OCI-M2 (cell line): Measurements from ENCODE around the gene C10orf62.
"Not testable (repeated sequence)": the region's sequence is repeated elsewhere in the genome, so short reads cannot be mapped to it uniquely, and the experiment has no call there.

Experiments used
- DNase-seq: peaks from one replicate; lab custom pipeline; 2025; ENCODE audit not compliant: unreplicated experiment; lab: John Stamatoyannopoulos, UW

The C10orf62 gene

GRCh38 chr10:97618733-97619132, 29.2 kb downstream of the C10orf62 start:
- DNase-seq: no peak

- DNase-seq: no peak
These were observed 33.8 kb downstream of the C10orf62 start for GRCh38 chr10:97623277-97623676.

- no peak for DNase-seq
These were observed 38.2 kb downstream of the C10orf62 start for GRCh38 chr10:97627731-97628130.

GRCh38 chr10:97628228-97628627, 38.7 kb downstream of the C10orf62 start:
- DNase-seq: no peak

GRCh38 chr10:97629289-97629688, 39.8 kb downstream of the C10orf62 start:
- DNase-seq: no peak

- no peak for DNase-seq
These were observed 41.6 kb downstream of the C10orf62 start for GRCh38 chr10:97631098-97631497.

DNA sequence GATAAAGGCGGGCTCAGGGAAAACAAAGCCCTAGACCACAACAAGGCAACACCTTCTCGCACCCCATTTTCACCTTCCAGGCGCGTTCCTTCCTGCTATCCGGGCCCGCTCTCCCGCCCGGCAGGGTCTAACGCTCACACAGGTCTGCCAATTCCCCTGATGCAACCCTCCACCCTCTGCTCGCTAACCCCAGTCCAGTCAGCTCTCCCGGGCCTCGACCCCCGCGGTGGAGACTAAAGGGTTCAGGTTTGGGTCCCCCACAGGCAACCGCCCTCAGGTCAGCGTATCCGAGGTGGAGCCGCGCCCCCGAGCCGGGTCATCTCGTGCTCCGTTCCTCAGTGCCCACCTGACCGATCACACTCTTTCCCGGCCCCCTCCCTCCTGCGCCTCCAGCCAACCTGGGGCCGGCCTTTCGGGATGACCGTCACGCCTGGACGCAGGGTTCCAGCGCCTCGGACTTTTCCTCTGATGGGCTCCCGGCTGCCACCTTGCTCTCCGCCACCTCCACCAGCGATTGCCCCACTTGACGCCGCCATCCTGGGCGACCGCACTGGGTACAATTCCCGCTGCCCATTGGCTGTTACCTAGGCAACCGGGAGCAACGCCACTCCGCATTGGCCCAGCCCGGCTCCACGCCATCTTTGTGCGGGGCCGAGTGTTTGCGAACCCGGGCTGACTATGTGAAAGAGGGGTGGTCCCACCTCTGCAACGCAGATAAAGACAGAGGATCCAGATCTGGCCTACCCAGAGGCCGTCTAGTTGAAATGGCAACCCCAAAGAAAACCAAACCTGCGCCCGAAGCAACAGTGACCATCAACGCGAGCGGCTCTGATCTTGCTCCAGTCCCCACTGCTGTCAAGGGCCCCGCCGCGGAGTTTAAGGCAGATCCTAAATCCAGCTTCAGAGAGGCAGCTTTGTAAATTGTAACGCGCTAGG, 43.7 kb downstream of the C10orf62 start, which contains the start of gene MORN4:
Gene MORN4, minus strand, starts transcription at position 552 of the 936 bp plus-strand sequence. CDS start 13,847 bp downstream, outside the sequence.
- DNase-seq: no peak

DNA sequence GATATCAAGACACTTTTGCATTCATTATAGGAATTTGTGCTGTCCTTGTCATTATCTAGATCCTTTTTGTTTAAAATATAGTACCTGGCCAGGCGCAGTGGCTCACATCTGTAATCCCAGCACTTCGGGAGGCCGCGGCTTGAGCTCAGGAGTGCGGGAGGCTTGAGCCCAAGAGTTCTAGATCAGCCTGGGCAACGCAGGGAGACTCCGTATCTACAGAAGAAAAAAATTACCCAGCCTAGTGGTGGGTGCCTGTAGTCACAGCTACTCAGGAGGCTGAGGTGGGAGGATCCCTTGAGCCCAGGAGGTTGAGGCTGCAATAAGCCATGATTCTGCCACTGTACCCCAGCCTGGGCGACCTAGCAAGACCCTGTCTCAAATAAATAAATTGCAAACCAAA, 44.4 kb downstream of the C10orf62 start:
- DNase-seq: no peak

DNA sequence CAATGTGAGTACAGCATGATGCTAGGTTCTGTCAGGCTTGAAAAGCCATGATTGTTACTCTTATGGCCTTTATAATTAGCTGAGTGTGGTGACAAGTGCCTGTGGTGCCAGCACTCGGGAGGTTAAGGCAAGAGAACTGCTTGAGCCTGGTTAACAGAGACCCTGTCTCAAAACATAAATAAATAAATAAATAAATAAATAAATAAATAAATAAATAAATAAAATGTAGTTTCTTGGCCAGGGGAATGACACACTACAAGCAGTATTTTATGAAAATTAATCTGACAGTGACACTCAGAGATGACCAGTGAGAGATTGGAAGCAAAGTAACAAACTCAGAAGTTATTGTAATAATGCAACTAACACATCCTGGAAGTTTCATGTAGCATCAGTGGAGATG, 46.1 kb downstream of the C10orf62 start:
- no peak for DNase-seq

GRCh38 chr10:97639090-97639489, 49.6 kb downstream of the C10orf62 start:
- DNase-seq: not testable (repeated sequence)

- peak; percentile 96 for DNase-seq
These were observed 50.8 kb downstream of the C10orf62 start, which contains the start of gene PI4K2A for GRCh38 chr10:97640174-97640867. TSS of gene PI4K2A (plus strand) at chr10:97640671. CDS start at chr10:97640743, 72 bp downstream.
